ENCODE measurements around the gene ZNF780A.
A peak's percentile ranks its signal among the peaks of the same experiment; 100 is the strongest.

Gene ZNF780A

DNA sequence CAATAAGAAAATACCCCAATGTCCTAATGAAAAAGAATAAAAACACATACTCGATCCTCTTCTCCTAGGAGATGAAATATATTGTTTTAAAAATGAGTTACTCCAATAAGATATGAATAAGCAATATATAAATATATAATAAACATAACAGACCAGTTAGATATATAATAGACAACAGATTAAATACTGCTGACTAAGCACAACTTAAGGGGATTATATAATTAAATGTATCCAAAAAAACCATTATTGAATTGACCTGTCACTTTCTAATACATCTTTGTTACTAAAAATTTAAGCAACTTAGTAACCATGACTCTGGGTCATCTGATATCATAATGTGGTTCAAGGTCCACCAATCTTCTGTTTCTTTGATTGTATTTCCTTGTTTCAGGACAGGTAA is 20.7 kb downstream of the ZNF780A start:
- H3K27ac ChIP-seq (ENCODE audit: low read depth, low read length): no peak overlapping the region
- no peak overlapping the region for H3K14ac ChIP-seq (ENCODE audit: low read length)
- H3K18ac ChIP-seq (ENCODE audit: low read length): no peak overlapping the region
- H4K91ac ChIP-seq (ENCODE audit: low read depth, low read length): no peak overlapping the region
- H3K9ac ChIP-seq (ENCODE audit: low read length): no peak overlapping the region
- no peaks in the 10 kb centered on the region for H3K27me3 ChIP-seq (ENCODE audit: insufficient read depth, low read length)
- no peak overlapping the region for H2BK120ac ChIP-seq (ENCODE audit: insufficient read depth, low read length, poor library complexity)
- no peak for DNase-seq
- H2AK5ac ChIP-seq (ENCODE audit: low read length): no peak overlapping the region
- no peaks in the 10 kb centered on the region for H3K79me1 ChIP-seq (ENCODE audit: low read length)
- no peak overlapping the region for H4K8ac ChIP-seq (ENCODE audit: low read depth, low read length)
- H3K23ac ChIP-seq (ENCODE audit: low read length): no peak overlapping the region
- H3K9me3 ChIP-seq (ENCODE audit: insufficient read depth, low read depth, low read length): no peaks in the 10 kb centered on the region
- H3K36me3 ChIP-seq (ENCODE audit: control insufficient read depth in 1 of 2, insufficient read depth in 2 of 2, low read length in 2 of 2): peaks cover 0 to 11% of the 10 kb centered on the region in 2 experiments
- H3K4me3 ChIP-seq (ENCODE audit: low read depth, low read length): no peak overlapping the region
- H2BK5ac ChIP-seq (ENCODE audit: low read depth, low read length, poor library complexity): no peak overlapping the region
- no peak overlapping the region for H2BK12ac ChIP-seq (ENCODE audit: low read length)
- H2AFZ ChIP-seq (ENCODE audit: insufficient read depth, low read length, poor library complexity): no peak overlapping the region
- H3K4me2 ChIP-seq (ENCODE audit: low read length): no peak overlapping the region
- no peaks in the 10 kb centered on the region for H3K4me1 ChIP-seq (ENCODE audit: control insufficient read depth in 1 of 2, insufficient read depth in 2 of 2, low read length in 2 of 2)
- no CpG with 5 or more reads among the region's 1 CpG for WGBS (ENCODE audit: extremely low coverage, insufficient coverage, insufficient read length)
- H3K79me2 ChIP-seq (ENCODE audit: control insufficient read depth, insufficient read depth, low read length, poor library complexity): no peaks in the 10 kb centered on the region
- H4K12ac ChIP-seq (ENCODE audit: low read depth, low read length): no peak overlapping the region
- H3K4ac ChIP-seq (ENCODE audit: low read depth, low read length): no peak overlapping the region

DNA sequence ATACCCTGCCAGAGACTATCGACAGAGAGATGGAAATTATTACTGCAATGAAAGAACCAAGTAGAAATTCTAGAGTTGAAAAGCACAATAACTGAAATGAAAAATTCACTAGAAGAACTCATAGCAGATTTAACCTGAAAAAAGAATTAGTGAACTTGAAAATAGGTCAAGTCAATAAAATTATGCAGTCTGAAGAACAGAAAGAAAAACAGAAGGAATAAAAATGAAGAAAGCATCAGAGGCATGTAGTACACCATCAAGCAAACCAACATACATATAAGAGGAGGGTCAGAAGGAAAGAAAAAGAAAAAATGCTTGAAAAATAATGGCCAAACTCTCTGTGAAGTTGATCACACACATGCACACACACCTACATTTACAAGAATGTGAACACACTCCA is 31.1 kb downstream of the ZNF780A start:
- H3K4me2 ChIP-seq (ENCODE audit: low read length): no peak overlapping the region
- H3K23ac ChIP-seq (ENCODE audit: low read length): no peak overlapping the region
- no peak overlapping the region for H2AK5ac ChIP-seq (ENCODE audit: low read length)
- no peak for DNase-seq
- H3K4me1 ChIP-seq (ENCODE audit: control insufficient read depth in 1 of 2, insufficient read depth in 2 of 2, low read length in 2 of 2): peaks cover 2 to 4% of the 10 kb centered on the region in 2 experiments
- no peaks in the 10 kb centered on the region for H3K36me3 ChIP-seq (ENCODE audit: control insufficient read depth in 1 of 2, insufficient read depth in 2 of 2, low read length in 2 of 2)
- no peak overlapping the region for H3K18ac ChIP-seq (ENCODE audit: low read length)
- H2BK12ac ChIP-seq (ENCODE audit: low read length): no peak overlapping the region
- no peak overlapping the region for H4K12ac ChIP-seq (ENCODE audit: low read depth, low read length)
- no peak overlapping the region for H3K4ac ChIP-seq (ENCODE audit: low read depth, low read length)
- H3K4me3 ChIP-seq (ENCODE audit: low read depth, low read length): no peak overlapping the region
- H3K9me3 ChIP-seq (ENCODE audit: insufficient read depth, low read depth, low read length): no peaks in the 10 kb centered on the region
- H3K27me3 ChIP-seq (ENCODE audit: insufficient read depth, low read length): no peaks in the 10 kb centered on the region
- WGBS (ENCODE audit: extremely low coverage, insufficient coverage, insufficient read length): no CpG with 5 or more reads among the region's 1 CpG
- H4K8ac ChIP-seq (ENCODE audit: low read depth, low read length): no peak overlapping the region
- H3K27ac ChIP-seq (ENCODE audit: low read depth, low read length): no peak overlapping the region
- no peak overlapping the region for H2BK5ac ChIP-seq (ENCODE audit: low read depth, low read length, poor library complexity)
- no peak overlapping the region for H3K14ac ChIP-seq (ENCODE audit: low read length)
- H2BK120ac ChIP-seq (ENCODE audit: insufficient read depth, low read length, poor library complexity): no peak overlapping the region
- H2AFZ ChIP-seq (ENCODE audit: insufficient read depth, low read length, poor library complexity): no peak overlapping the region
- H3K79me2 ChIP-seq (ENCODE audit: control insufficient read depth, insufficient read depth, low read length, poor library complexity): peaks cover 5% of the 10 kb centered on the region
- no peak overlapping the region for H3K9ac ChIP-seq (ENCODE audit: low read length)
- no peak overlapping the region for H4K91ac ChIP-seq (ENCODE audit: low read depth, low read length)
- peaks cover 5% of the 10 kb centered on the region for H3K79me1 ChIP-seq (ENCODE audit: low read length)

DNA sequence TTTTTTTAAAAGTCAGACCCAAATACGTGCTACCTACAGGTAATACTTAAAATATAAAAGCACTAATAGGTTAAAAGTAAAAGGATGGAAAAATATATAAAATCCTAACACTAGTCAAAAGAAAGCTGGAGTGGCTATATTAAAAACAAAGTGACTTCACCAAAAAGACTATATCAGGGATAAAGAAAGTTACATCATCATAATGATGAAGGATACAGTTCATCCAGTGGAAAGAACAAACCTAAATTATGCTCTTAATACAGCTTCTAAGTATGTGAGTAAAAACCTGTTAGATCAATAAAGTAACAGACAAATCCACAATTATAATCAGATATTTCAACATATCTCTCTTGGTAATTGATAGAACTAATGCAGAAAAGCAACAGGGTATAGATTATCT is 33.6 kb downstream of the ZNF780A start:
- H3K4me2 ChIP-seq (ENCODE audit: low read length): no peak overlapping the region
- H3K27ac ChIP-seq (ENCODE audit: low read depth, low read length): no peak overlapping the region
- H3K9me3 ChIP-seq (ENCODE audit: insufficient read depth, low read depth, low read length): no peaks in the 10 kb centered on the region
- peaks cover 5% of the 10 kb centered on the region for H3K79me1 ChIP-seq (ENCODE audit: low read length)
- no peaks in the 10 kb centered on the region for H3K27me3 ChIP-seq (ENCODE audit: insufficient read depth, low read length)
- H2AK5ac ChIP-seq (ENCODE audit: low read length): no peak overlapping the region
- H2AFZ ChIP-seq (ENCODE audit: insufficient read depth, low read length, poor library complexity): no peak overlapping the region
- no peak overlapping the region for H2BK5ac ChIP-seq (ENCODE audit: low read depth, low read length, poor library complexity)
- no peak overlapping the region for H3K18ac ChIP-seq (ENCODE audit: low read length)
- no peak overlapping the region for H2BK120ac ChIP-seq (ENCODE audit: insufficient read depth, low read length, poor library complexity)
- no peak overlapping the region for H4K91ac ChIP-seq (ENCODE audit: low read depth, low read length)
- no peaks in the 10 kb centered on the region for H3K36me3 ChIP-seq (ENCODE audit: control insufficient read depth in 1 of 2, insufficient read depth in 2 of 2, low read length in 2 of 2)
- H3K4ac ChIP-seq (ENCODE audit: low read depth, low read length): no peak overlapping the region
- H2BK12ac ChIP-seq (ENCODE audit: low read length): no peak overlapping the region
- H3K4me3 ChIP-seq (ENCODE audit: low read depth, low read length): no peak overlapping the region
- no peak overlapping the region for H4K8ac ChIP-seq (ENCODE audit: low read depth, low read length)
- no peak overlapping the region for H4K12ac ChIP-seq (ENCODE audit: low read depth, low read length)
- DNase-seq: no peak
- peaks cover 5% of the 10 kb centered on the region for H3K79me2 ChIP-seq (ENCODE audit: control insufficient read depth, insufficient read depth, low read length, poor library complexity)
- no peak overlapping the region for H3K23ac ChIP-seq (ENCODE audit: low read length)
- no CpG with 5 or more reads among the region's 1 CpG for WGBS (ENCODE audit: extremely low coverage, insufficient coverage, insufficient read length)
- H3K9ac ChIP-seq (ENCODE audit: low read length): no peak overlapping the region
- peaks cover 2 to 4% of the 10 kb centered on the region in 2 experiments for H3K4me1 ChIP-seq (ENCODE audit: control insufficient read depth in 1 of 2, insufficient read depth in 2 of 2, low read length in 2 of 2)
- no peak overlapping the region for H3K14ac ChIP-seq (ENCODE audit: low read length)

DNA sequence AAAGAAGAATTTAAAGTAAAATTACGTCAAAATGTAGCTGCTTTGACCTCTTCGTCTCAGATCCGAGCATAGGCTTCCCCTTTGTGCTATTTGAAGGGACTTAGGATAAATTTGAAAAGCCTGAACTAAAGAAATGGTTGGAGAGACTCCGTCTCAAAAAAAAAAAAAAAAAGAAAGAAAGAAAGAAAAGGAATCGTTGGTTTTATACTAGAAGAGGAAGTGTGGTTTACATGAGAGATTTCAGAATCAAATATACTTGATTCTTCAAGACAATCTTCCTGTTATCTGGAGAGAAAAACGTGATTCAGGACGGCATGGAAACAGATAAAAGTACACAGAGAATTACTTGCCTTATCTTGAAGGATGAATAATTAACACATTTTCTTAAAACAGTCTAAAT is 34.2 kb downstream of the ZNF780A start:
- Histone ChIP-seq H2AFZ (ENCODE audit: insufficient read depth, low read length, poor library complexity) (peak overlapping the region; percentile 94), H4K91ac (ENCODE audit: low read depth, low read length) (no peak overlapping the region), H4K12ac (ENCODE audit: low read depth, low read length) (no peak overlapping the region), H3K9me3 (ENCODE audit: insufficient read depth, low read depth, low read length) (no peaks in the 10 kb centered on the region), H2BK120ac (ENCODE audit: insufficient read depth, low read length, poor library complexity) (no peak overlapping the region), H3K23ac (ENCODE audit: low read length) (no peak overlapping the region), H3K27ac (ENCODE audit: low read depth, low read length) (no peak overlapping the region), H3K4me1 (ENCODE audit: control insufficient read depth in 1 of 2, insufficient read depth in 2 of 2, low read length in 2 of 2) (peaks cover 2 to 4% of the 10 kb centered on the region in 2 experiments), H3K18ac (ENCODE audit: low read length) (no peak overlapping the region), H3K27me3 (ENCODE audit: insufficient read depth, low read length) (no peaks in the 10 kb centered on the region), H3K79me2 (ENCODE audit: control insufficient read depth, insufficient read depth, low read length, poor library complexity) (peaks cover 5% of the 10 kb centered on the region), H3K9ac (ENCODE audit: low read length) (no peak overlapping the region), H2BK12ac (ENCODE audit: low read length) (no peak overlapping the region), H3K4me2 (ENCODE audit: low read length) (peak overlapping the region; percentile 64), H3K14ac (ENCODE audit: low read length) (no peak overlapping the region), H3K36me3 (ENCODE audit: control insufficient read depth in 1 of 2, insufficient read depth in 2 of 2, low read length in 2 of 2) (no peaks in the 10 kb centered on the region), H3K4ac (ENCODE audit: low read depth, low read length) (no peak overlapping the region), H2AK5ac (ENCODE audit: low read length) (no peak overlapping the region), H4K8ac (ENCODE audit: low read depth, low read length) (peak overlapping the region; percentile 74), H3K4me3 (ENCODE audit: low read depth, low read length) (no peak overlapping the region), H3K79me1 (ENCODE audit: low read length) (peaks cover 5% of the 10 kb centered on the region), H2BK5ac (ENCODE audit: low read depth, low read length, poor library complexity) (no peak overlapping the region)
- no peak for DNase-seq
- WGBS (ENCODE audit: extremely low coverage, insufficient coverage, insufficient read length): no CpG with 5 or more reads among the region's 7 CpGs
